GM19351 (cell line): ENCODE data around the gene ACOX3.
A peak's percentile ranks its signal among the peaks of the same experiment; 100 is the strongest.
"Not testable (repeated sequence)": the region's sequence is repeated elsewhere in the genome, so short reads cannot be mapped to it uniquely, and the experiment has no call there.

Source experiments
- ATAC-seq: cut with Tn5 transposase; IDR thresholded peaks from one replicate; pipeline ENCODE4 v1.9.1; 2021; ENCODE audit warnings: mild to moderate bottlenecking, moderate library complexity; ENCODE audit not compliant: unreplicated experiment

ACOX3 gene

GRCh38 chr4:8407756-8408155 lies 32.8 kb downstream of the ACOX3 start:
- ATAC-seq: no peak

- no peak for ATAC-seq
Observed at GRCh38 chr4:8407316-8407715, 33.2 kb downstream of the ACOX3 start.

DNA sequence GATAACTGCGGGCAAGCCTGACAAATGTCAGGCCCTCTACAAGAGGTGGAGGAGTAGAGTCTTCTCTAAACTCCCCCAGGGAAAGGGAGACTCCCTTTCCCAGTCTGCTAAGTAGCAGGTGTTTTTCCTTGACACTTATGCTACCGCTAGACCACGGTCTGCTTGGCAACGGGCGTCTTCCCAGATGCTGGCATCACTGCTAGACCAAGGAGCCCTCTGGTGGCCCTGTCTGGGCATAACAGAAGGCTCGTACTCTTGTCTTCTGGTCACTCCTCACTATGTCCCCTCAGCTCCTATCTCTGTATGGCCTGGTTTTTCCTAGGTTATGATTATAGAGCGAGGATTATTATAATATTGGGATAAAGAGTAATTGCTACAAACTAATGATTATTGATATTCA lies 33.6 kb downstream of the ACOX3 start:
- not testable (repeated sequence) for ATAC-seq

- no peak for ATAC-seq
Observed at GRCh38 chr4:8405516-8405875, 35.0 kb downstream of the ACOX3 start.

GRCh38 chr4:8404791-8405515 lies 35.6 kb downstream of the ACOX3 start:
- no peak for ATAC-seq

DNA sequence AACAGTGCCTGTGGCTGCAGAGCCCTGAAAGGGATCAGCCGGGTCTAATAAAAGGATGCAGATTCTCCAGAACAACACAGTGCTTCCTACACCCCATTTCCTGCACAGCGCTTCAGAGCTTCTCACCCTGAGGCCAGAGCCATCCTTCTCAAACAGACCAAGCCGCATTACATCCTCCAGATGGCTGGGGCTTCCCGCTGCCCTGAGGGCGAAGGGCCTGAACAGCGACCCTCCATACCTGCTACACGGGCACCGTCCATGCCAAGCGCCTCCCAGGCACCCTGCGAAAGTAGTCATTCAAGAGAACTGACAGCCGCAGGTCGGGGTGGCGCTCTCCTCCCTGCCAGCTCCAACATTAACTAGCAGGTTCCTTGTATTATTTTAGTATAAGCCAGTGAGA lies 36.5 kb downstream of the ACOX3 start:
- no peak for ATAC-seq

DNA sequence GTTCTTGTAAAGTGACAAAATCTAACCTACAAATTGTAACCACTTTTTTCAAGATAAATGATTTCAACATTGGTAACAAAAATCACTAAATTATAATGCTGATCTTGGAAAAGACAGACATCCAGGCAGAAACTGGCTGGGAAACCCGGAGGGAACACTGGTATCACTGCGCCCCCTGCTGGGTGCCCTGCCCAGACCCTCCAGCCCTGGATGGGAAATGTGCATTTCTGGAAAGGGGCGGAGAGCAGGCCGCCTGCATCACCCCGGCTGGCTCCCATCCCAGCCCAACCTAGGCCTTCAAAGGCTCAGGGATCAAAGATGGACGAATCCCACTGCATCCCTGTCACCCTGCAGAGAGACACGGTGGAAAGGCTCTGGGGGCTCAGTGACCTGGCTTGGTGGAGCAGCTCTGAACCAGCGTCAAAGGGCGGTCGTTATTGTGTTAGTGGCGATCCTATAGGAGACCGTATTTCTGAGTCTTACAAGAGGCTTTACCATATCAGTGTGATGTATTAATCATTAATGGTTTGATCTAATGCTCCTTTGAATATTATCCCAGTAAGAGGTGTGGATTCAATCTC lies 37.3 kb downstream of the ACOX3 start:
- ATAC-seq: no peak

GRCh38 chr4:8402640-8403039 lies 37.9 kb downstream of the ACOX3 start:
- no peak for ATAC-seq

DNA sequence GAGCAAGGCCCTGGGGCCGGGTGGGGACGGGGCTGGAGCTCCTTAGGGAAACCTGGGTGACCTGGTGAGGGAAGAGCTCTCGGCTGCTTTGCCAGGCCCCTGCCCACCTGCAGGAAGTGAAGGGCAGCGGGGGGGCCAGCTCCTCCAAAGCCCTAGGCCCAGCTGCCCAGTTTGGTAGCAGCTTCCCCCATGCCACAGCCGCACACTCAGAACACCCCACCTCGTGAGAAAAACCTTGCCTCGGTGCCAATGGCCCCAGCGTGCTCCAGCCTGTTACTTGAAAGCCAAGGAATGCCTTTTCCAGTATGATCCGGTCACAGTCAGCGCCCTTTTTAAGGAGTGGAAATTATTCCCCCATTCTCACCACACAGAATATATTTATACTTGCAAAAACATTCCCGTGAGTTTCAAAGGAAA lies 38.3 kb downstream of the ACOX3 start:
- ATAC-seq: no peak

DNA sequence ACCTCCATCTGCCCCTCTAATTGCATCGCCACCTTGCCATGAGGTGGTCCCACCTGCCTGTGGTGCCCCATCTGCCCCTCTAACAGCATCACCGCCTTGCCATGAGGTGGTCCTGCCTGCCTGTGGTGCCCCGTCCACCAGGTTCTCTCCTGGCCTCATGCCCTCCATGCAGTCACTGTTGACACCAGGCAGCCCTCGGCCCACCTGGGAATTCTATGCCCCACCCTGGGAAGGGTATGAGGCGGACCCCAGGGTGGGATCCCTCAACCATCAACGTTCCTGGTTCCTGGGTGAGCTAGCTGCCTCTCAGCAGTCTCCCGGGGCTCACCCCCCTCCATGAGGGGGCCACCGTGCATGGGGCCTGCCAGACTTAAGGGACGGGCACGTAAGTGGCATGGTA lies 38.9 kb downstream of the ACOX3 start:
- no peak for ATAC-seq

DNA sequence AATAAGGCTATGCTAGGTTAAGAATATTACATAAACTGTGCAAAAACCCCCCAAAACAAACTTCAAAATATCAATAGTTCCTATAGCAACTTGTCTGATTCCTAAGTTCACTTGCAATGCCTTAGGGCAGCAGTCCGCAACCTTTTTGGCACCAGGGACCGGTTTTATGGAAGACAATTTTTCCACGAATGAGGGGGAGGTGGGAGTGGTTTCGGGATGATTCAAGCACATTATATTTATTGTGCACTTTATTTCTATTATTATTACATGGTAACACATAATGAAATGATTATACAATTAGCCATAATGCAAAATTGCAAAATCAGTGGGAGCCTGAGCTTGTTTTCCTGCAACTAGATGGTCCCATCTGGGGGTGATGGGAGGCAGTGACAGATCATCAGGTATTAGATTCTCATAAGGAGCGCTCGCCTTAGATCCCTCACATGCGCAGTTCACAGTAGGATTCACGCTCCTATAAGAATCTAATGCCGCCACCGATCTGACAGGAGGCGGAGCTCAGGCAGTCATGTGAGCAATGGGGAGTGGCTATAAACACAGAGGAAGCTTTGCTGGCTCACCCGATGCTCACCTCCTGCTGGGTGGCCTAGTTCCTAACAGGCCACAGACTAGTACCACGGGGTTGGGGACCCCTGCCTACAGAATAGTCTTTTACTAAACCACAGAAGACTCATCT lies 39.7 kb downstream of the ACOX3 start:
- ATAC-seq: no peak

DNA sequence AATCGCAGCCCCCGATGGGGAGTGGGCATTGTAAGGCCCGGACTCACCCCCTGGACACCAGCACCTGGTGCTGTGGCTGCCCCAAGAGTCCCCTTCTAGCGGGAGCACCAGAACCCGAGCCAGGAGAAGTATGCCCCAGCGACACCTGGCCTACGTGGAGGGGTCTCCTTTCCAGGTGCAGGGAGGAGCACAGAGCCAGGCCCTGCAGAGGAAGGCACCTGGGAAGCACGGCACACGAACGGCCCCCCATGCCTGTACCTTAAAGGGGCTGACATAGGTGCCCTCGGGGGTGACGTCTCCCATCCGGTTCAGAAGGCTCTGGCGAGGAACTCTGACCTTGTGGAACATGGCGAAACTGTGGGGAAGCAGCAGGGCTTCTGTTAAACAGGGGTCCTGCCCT lies 41.2 kb downstream of the ACOX3 start:
- ATAC-seq: no peak

DNA sequence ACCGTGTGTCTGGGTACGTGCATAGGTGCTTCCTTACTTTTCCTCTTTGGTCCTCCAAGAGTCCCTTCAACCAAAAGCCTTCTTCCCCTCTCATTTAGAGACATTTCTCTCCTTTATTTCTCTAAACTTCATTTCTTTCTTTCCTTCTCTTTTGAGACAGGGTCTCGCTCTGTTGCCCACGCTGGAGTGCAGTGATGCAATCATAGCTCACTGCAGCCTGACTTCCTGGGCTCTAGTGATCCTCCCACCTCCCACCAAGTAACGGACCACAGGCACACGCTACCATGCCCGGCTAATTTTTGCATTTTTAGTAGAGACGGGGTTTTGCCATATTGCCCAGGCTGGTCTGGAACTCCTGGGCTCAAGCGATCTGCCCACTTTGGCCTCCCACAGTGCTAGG lies 42.2 kb downstream of the ACOX3 start:
- ATAC-seq: no peak

GRCh38 chr4:8396762-8397406 lies 43.6 kb downstream of the ACOX3 start:
- ATAC-seq: no peak

- no peak for ATAC-seq
Observed at GRCh38 chr4:8395504-8396296, 44.8 kb downstream of the ACOX3 start.

DNA sequence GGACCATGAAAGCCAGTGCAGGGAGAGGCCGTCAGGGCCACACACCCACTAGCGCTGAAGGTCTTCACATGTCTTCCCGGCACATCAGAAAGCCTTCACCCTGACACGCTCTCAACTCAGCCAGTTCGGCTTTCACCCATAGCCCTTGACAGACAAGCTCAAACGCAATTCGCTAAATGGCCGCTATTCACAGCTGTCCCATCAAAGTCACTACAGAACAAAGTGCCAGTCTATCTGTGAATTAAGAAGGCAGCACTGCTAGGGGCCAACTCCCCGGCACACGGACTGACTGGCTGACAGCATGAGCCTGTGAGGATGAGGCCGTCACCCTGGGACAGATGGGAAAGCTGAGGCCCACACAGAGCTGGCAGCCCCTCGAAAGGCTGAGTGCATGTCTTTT lies 45.7 kb downstream of the ACOX3 start:
- no peak for ATAC-seq

GRCh38 chr4:8394061-8394519 lies 46.4 kb downstream of the ACOX3 start:
- ATAC-seq: no peak

- ATAC-seq: no peak
Observed at GRCh38 chr4:8393593-8394038, 46.9 kb downstream of the ACOX3 start.

GRCh38 chr4:8392591-8393190 lies 47.8 kb downstream of the ACOX3 start:
- ATAC-seq: no peak

GRCh38 chr4:8391972-8392371 lies 48.6 kb downstream of the ACOX3 start:
- peak; percentile 93 for ATAC-seq
